GM12873 (cell line): ENCODE data around the gene GAPT.

ENCODE experiments used
- CTCF ChIP-seq: IDR thresholded peaks from 2 replicates; pipeline ENCODE4 v1.5.1; 2012; ENCODE audit warnings: low read depth, mild to moderate bottlenecking, moderate library complexity, low read length, control low read depth; ENCODE audit not compliant: insufficient read depth; ENCODE audit errors: missing control alignments

Gene GAPT

GRCh38 chr5:58491216-58491892 lies at the start of gene GAPT:
TSS of gene GAPT (plus strand) at chr5:58491435. CDS start at chr5:58494537, 3,102 bp downstream.
- no peak for TF ChIP-seq CTCF

- TF ChIP-seq CTCF: no peak
Observed at GRCh38 chr5:58444805-58445204, 46.4 kb upstream of the GAPT start.

GRCh38 chr5:58446024-58446423 lies 45.2 kb upstream of the GAPT start:
- TF ChIP-seq CTCF: no peak

GRCh38 chr5:58447226-58447625 lies 44.0 kb upstream of the GAPT start:
- no peak for TF ChIP-seq CTCF

- no peak for TF ChIP-seq CTCF
Observed at GRCh38 chr5:58450018-58450417, 41.2 kb upstream of the GAPT start.

DNA sequence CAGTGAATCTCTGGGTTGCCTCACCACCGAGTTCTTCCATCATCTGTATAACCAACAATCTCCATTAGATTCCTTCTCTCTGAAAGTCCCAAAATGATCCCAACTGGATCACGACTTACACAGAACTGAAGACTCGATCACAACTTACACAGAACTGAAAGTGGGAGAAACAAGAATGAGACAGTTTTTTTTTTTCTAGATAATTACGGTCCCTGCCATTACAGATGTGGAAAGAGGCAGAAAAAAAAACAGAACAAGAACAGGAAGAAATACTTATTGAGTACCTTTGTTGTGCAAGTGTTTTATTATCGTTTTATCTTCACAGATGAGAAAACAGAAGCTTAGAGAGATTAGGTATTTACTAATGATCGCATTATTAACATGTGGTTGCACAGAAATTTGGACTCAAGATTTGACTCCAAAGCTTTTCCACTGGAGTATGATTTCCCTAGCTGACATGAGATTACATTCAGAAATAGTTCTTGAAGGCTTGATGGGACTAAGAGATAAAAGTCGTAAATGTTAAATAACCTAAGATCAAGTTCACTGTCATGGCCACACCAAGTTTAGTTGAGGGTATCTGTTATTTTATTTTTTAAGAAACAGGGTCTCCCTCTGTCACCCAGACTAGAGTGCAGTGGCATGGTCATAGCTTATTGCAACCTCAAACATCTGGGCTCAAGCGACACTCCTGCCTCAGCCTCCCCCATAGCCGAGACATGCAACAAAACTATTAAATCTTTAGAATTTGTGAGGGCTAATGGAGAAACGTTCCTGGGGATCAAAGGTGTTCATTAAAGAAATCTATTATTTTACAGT lies 40.2 kb upstream of the GAPT start:
- no peak for TF ChIP-seq CTCF

- no peak for TF ChIP-seq CTCF
Observed at GRCh38 chr5:58451732-58452565, 39.3 kb upstream of the GAPT start.
